Measurements from ENCODE around the gene IGF1R. TPM values are rescaled to one million over a fixed set of nuclear protein-coding genes. Genes with fewer than 3 reads are reported as not detected.

The IGF1R gene
- total RNA-seq, 4 donors from 2014 or later: 31.6 to 87.8 (median 60.0) TPM

DNA sequence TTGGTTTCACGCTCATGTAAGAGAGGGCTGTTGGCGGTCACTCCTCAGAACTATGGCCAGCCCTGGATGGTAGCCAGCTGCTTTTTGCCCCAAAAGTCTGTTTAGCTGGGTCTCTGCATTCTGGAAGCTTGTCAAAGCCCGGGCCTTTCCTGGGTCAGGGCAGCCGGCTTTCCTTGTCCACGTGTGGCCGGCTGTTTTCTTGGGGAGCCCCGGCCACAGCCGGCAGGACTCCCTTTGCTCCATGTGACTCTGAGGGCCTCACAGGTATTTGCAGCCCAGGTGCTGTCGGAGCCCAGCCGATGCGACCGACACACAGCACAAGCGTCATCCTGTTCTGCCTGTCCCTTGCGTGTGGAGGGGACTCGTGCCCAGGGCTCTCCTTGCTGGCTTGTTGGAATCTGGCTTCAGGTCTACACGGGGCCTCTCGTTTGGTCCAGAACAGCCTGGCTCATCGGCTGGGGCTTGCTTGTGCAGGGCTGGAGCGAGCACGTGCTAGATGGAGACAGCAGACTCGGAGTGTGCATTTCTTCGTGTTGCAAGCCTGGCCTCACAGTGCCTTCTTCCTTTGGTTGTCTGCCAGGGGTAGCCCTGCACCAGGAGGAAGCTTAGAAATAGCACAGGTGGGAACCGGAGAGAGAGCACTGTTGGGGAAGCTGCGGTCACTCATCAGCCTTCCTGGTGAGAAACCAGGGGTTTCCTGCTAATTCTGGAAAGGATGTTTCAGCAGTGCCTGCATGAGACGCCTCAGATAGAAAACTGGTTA, 307.8 kb downstream of the IGF1R start:
- TF ChIP-seq POLR2A (IDR thresholded peaks at IDR 0.05) (no peak), EP300 (IDR thresholded peaks at IDR 0.05) (no peak), POLR2AphosphoS5 (IDR thresholded peaks at IDR 0.05) (no peak)
- TF ChIP-seq, protein P1, sequence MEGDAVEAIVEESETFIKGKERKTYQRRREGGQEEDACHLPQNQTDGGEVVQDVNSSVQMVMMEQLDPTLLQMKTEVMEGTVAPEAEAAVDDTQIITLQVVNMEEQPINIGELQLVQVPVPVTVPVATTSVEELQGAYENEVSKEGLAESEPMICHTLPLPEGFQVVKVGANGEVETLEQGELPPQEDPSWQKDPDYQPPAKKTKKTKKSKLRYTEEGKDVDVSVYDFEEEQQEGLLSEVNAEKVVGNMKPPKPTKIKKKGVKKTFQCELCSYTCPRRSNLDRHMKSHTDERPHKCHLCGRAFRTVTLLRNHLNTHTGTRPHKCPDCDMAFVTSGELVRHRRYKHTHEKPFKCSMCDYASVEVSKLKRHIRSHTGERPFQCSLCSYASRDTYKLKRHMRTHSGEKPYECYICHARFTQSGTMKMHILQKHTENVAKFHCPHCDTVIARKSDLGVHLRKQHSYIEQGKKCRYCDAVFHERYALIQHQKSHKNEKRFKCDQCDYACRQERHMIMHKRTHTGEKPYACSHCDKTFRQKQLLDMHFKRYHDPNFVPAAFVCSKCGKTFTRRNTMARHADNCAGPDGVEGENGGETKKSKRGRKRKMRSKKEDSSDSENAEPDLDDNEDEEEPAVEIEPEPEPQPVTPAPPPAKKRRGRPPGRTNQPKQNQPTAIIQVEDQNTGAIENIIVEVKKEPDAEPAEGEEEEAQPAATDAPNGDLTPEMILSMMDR (IDR thresholded peaks at IDR 0.05): no peak
- ATAC-seq: no peak
- no peaks in the 10 kb centered on the region for H3K9me3 ChIP-seq
- 70 to 94% methylated on average over 5 to 10 of the region's 25 CpGs for WGBS, 2 donors (ENCODE audit: low coverage in 1 of 2)
- H3K4me3 ChIP-seq: no peak overlapping the region
- H3K27ac ChIP-seq: peak overlapping the region in 3 of 4 donors; percentile 85 to 91 (median 89)
- peaks cover 0 to 55% (median 34%) of the 10 kb centered on the region in 3 donors for H3K4me1 ChIP-seq
- no peaks in the 10 kb centered on the region for H3K27me3 ChIP-seq
- peaks cover 0 to 58% of the 10 kb centered on the region in 2 donors for H3K36me3 ChIP-seq

DNA sequence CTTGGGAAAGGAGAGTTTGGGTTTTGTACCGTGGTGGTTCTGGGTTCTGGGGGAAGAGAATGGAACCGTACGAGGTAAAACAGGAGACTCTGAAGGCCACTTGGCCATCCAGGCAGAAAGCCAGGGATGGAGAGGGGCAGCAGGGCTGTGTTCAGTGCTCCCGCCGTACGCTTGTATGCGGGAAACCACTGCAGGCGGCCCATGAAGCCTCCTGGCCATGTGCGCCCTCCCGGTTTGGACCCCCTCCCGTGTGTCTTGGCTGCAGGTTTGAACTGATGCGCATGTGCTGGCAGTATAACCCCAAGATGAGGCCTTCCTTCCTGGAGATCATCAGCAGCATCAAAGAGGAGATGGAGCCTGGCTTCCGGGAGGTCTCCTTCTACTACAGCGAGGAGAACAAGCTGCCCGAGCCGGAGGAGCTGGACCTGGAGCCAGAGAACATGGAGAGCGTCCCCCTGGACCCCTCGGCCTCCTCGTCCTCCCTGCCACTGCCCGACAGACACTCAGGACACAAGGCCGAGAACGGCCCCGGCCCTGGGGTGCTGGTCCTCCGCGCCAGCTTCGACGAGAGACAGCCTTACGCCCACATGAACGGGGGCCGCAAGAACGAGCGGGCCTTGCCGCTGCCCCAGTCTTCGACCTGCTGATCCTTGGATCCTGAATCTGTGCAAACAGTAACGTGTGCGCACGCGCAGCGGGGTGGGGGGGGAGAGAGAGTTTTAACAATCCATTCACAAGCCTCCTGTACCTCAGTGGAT, 308.6 kb downstream of the IGF1R start:
- Histone ChIP-seq H3K27ac (peak overlapping the region in 1 of 4 donors; percentile 91), H3K4me3 (no peak overlapping the region), H3K36me3 (peaks cover 0 to 63% of the 10 kb centered on the region in 2 donors), H3K27me3 (no peaks in the 10 kb centered on the region), H3K4me1 (peaks cover 0 to 48% (median 34%) of the 10 kb centered on the region in 3 donors), H3K9me3 (peaks cover 0 to 6% (median 0%) of the 10 kb centered on the region in 3 donors)
- WGBS, 2 donors (ENCODE audit: low coverage in 1 of 2): 73 to 92% methylated on average over 13 to 24 of the region's 39 CpGs
- TF ChIP-seq POLR2A (IDR thresholded peaks at IDR 0.05): no peak
- no peak for TF ChIP-seq POLR2AphosphoS5 (IDR thresholded peaks at IDR 0.05)
- TF ChIP-seq, protein P1 (IDR thresholded peaks at IDR 0.05): no peak
- no peak for TF ChIP-seq EP300 (IDR thresholded peaks at IDR 0.05)
- ATAC-seq: no peak

GRCh38 chr15:98957655-98958054, 309.3 kb downstream of the IGF1R start:
- TF ChIP-seq EP300 (IDR thresholded peaks at IDR 0.05): no peak
- TF ChIP-seq, protein P1 (IDR thresholded peaks at IDR 0.05): no peak
- no peak for TF ChIP-seq POLR2AphosphoS5 (IDR thresholded peaks at IDR 0.05)
- TF ChIP-seq POLR2A (IDR thresholded peaks at IDR 0.05): no peak
- Histone ChIP-seq H3K27me3 (no peaks in the 10 kb centered on the region), H3K4me3 (no peak overlapping the region), H3K36me3 (peaks cover 0 to 69% of the 10 kb centered on the region in 2 donors), H3K9me3 (peaks cover 0 to 9% (median 0%) of the 10 kb centered on the region in 3 donors), H3K27ac (no peak overlapping the region), H3K4me1 (peaks cover 0 to 41% (median 33%) of the 10 kb centered on the region in 3 donors)
- WGBS, 2 donors (ENCODE audit: low coverage in 1 of 2): 40 to 93% methylated on average over 1 to 3 of the region's 6 CpGs
- ATAC-seq: no peak

DNA sequence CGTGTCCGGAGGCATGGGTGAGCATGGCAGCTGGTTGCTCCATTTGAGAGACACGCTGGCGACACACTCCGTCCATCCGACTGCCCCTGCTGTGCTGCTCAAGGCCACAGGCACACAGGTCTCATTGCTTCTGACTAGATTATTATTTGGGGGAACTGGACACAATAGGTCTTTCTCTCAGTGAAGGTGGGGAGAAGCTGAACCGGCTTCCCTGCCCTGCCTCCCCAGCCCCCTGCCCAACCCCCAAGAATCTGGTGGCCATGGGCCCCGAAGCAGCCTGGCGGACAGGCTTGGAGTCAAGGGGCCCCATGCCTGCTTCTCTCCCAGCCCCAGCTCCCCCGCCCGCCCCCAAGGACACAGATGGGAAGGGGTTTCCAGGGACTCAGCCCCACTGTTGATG, 309.7 kb downstream of the IGF1R start:
- H3K36me3 ChIP-seq: peaks cover 0 to 73% of the 10 kb centered on the region in 2 donors
- WGBS, 2 donors (ENCODE audit: low coverage in 1 of 2): 100% methylated on average over 2 of the region's 11 CpGs; no CpG with 5 or more reads in 1 of the 2 donors
- no peak for ATAC-seq

More for the DNA sequence above, 309.7 kb downstream of the IGF1R start:
- Histone ChIP-seq H3K9me3 (peaks cover 0 to 9% (median 0%) of the 10 kb centered on the region in 3 donors), H3K27me3 (no peaks in the 10 kb centered on the region), H3K27ac (no peak overlapping the region), H3K4me1 (peaks cover 0 to 37% (median 29%) of the 10 kb centered on the region in 3 donors), H3K4me3 (no peak overlapping the region)
- TF ChIP-seq EP300 (IDR thresholded peaks at IDR 0.05): no peak
- no peak for TF ChIP-seq POLR2AphosphoS5 (IDR thresholded peaks at IDR 0.05)
- TF ChIP-seq, protein P1 (IDR thresholded peaks at IDR 0.05): no peak
- no peak for TF ChIP-seq POLR2A (IDR thresholded peaks at IDR 0.05)
